Liver (tissue), 9 donors: ENCODE results near the gene SMIM13. TPM values are rescaled to one million over a fixed set of nuclear protein-coding genes. Genes with fewer than 3 reads are reported as not detected.

Experiments
- DNase-seq: peaks from one replicate; pipeline ENCODE4 v3.0.0-alpha.2; 2017; ENCODE audit warnings: low spot score
- H3K27ac ChIP-seq, 2 donors: one replicate each; pipeline ENCODE4 v1.7.0; 2013; ENCODE audit warnings: inconsistent platforms in 2 of 2, low read length in 2 of 2, control low read depth in 1 of 2, low read depth in 1 of 2, mild to moderate bottlenecking in 1 of 2
- H3K27me3 ChIP-seq, 4 donors: one replicate each; pipeline versions ENCODE4 v1.6.1 to v1.7.0; 2013; ENCODE audit warnings: low read length in 3 of 4, inconsistent platforms in 1 of 4, mild to moderate bottlenecking in 1 of 4, moderate library complexity in 1 of 4; ENCODE audit not compliant: control insufficient read depth in 4 of 4, insufficient read depth in 4 of 4
- H3K36me3 ChIP-seq, 4 donors: one replicate each; pipeline versions ENCODE4 v1.6.1 to v1.7.0; 2013; ENCODE audit warnings: low read length in 3 of 4, mild to moderate bottlenecking in 3 of 4, low read depth in 1 of 4, moderate library complexity in 1 of 4; ENCODE audit not compliant: control insufficient read depth in 4 of 4, insufficient read depth in 3 of 4
- H3K4me1 ChIP-seq, 4 donors: one replicate each; pipeline versions ENCODE4 v1.6.1 to v1.7.0; 2013; ENCODE audit warnings: low read length in 3 of 4, mild to moderate bottlenecking in 3 of 4, moderate library complexity in 1 of 4; ENCODE audit not compliant: control insufficient read depth in 4 of 4, insufficient read depth in 4 of 4
- H3K4me3 ChIP-seq, 3 donors: one replicate each; pipeline versions ENCODE4 v1.6.1 to v1.7.0; 2013; ENCODE audit warnings: low read length in 3 of 3, control low read depth in 1 of 3, low read depth in 1 of 3, mild to moderate bottlenecking in 1 of 3
- H3K9ac ChIP-seq, 2 donors: one replicate each; pipeline ENCODE4 v1.7.0; 2013; ENCODE audit warnings: low read length in 2 of 2, mild to moderate bottlenecking in 2 of 2, moderate library complexity in 2 of 2, control low read depth in 1 of 2, low read depth in 1 of 2
- H3K9me3 ChIP-seq, 4 donors: one replicate each; pipeline versions ENCODE4 v1.6.1 to v1.7.0; 2013; ENCODE audit warnings: low read length in 3 of 4; ENCODE audit not compliant: control insufficient read depth in 4 of 4
- EGR1 ChIP-seq, 2 donors: IDR thresholded peaks; 2 replicates each; pipeline ENCODE4 v1.6.1; 2016 to 2018; ENCODE audit warnings: antibody characterized with exemption in 2 of 2, low read depth in 2 of 2
- FOXA1 ChIP-seq: IDR thresholded peaks from 2 replicates; pipeline ENCODE4 v1.6.1; 2016; ENCODE audit warnings: antibody characterized with exemption
- FOXA2 ChIP-seq: IDR thresholded peaks from 2 replicates; pipeline ENCODE4 v1.6.1; 2016; ENCODE audit warnings: antibody characterized with exemption
- GABPA ChIP-seq, 2 donors: IDR thresholded peaks in 1 of 2; conservative IDR thresholded peaks in 1 of 2; 2 replicates each; pipeline ENCODE4 v1.6.1; 2016; ENCODE audit warnings: antibody characterized with exemption in 2 of 2, mild to moderate bottlenecking in 1 of 2, moderate library complexity in 1 of 2
- HNF4A ChIP-seq, 2 donors: conservative IDR thresholded peaks; 2 replicates each; pipeline ENCODE4 v1.6.1; 2016; ENCODE audit warnings: antibody characterized with exemption in 2 of 2, mild to moderate bottlenecking in 2 of 2
- HNF4G ChIP-seq: IDR thresholded peaks from 2 replicates; pipeline ENCODE4 v1.6.1; 2016; ENCODE audit warnings: antibody characterized with exemption
- MAX ChIP-seq: IDR thresholded peaks from 2 replicates; pipeline ENCODE4 v1.6.1; 2016; ENCODE audit warnings: antibody characterized with exemption
- NR2F2 ChIP-seq: IDR thresholded peaks from 2 replicates; pipeline ENCODE4 v1.6.1; 2016; ENCODE audit warnings: antibody characterized with exemption
- RAD21 ChIP-seq, 2 donors: IDR thresholded peaks; 2 replicates each; pipeline ENCODE4 v1.6.1; 2016; ENCODE audit warnings: antibody characterized with exemption in 2 of 2, mild to moderate bottlenecking in 2 of 2
- REST ChIP-seq: IDR thresholded peaks from 2 replicates; pipeline ENCODE4 v1.6.1; 2016; ENCODE audit warnings: antibody characterized with exemption, mild to moderate bottlenecking
- TAF1 ChIP-seq: conservative IDR thresholded peaks from 2 replicates; pipeline ENCODE4 v1.6.1; 2016; ENCODE audit warnings: antibody characterized with exemption, mild to moderate bottlenecking
- YY1 ChIP-seq: IDR thresholded peaks from 2 replicates; pipeline ENCODE4 v1.6.1; 2016; ENCODE audit warnings: antibody characterized with exemption, mild to moderate bottlenecking
- ZBTB33 ChIP-seq: IDR thresholded peaks from 2 replicates; pipeline ENCODE4 v1.6.1; 2016; ENCODE audit warnings: antibody characterized with exemption
- WGBS: extraction: QIAGEN DNeasy Blood & Tissue Kit; methylation state at CpG from one replicate; pipeline ENCODE4 v1.1.7; 2013; 5-methylcytosine and 5-hydroxymethylcytosine counted together
- polyA plus RNA-seq, 2 donors: library from polyadenylated mRNA; stranded (reverse) in 1 of 2; unstranded in 1 of 2; fragments of 200-250 nt in 1 of 2; fragments of >200 nt in 1 of 2; fragmentation: Nextera tagmentation in 1 of 2; extraction: Ambion mirVana in 1 of 2; gene quantifications; one replicate each; pipeline versions ENCODE4 v1.2.1 to v1.2.3, GENCODE V29; 2013 to 2015
- total RNA-seq, 2 donors: library from RNA; depleted of rRNA; stranded (reverse); fragments of >200 nt; gene quantifications; one replicate each; pipeline ENCODE4 v1.2.3, GENCODE V29; 2014
- TF ChIP-seq, protein P1 (sequence below): fragments of 150-350 bp; IDR thresholded peaks from 2 replicates; pipeline ENCODE4 v1.5.1; 2017; ENCODE audit warnings: improper control_type of control experiment, low read depth, low read length; ENCODE audit not compliant: missing input control
- donor health status: healthy.
- donor health status: healthy.
- donor health status: healthy.
- donor health status: healthy.
- donor health status: healthy.

The SMIM13 gene
- total and polyA plus RNA-seq, 4 donors, result 2.8 to 9.0 (median 5.8) TPM

GRCh38 chr6:11080296-11080695, 13.3 kb upstream of the SMIM13 start:
- no peak for TF ChIP-seq HNF4G
- TF ChIP-seq NR2F2, result no peak
- TF ChIP-seq, protein P1, sequence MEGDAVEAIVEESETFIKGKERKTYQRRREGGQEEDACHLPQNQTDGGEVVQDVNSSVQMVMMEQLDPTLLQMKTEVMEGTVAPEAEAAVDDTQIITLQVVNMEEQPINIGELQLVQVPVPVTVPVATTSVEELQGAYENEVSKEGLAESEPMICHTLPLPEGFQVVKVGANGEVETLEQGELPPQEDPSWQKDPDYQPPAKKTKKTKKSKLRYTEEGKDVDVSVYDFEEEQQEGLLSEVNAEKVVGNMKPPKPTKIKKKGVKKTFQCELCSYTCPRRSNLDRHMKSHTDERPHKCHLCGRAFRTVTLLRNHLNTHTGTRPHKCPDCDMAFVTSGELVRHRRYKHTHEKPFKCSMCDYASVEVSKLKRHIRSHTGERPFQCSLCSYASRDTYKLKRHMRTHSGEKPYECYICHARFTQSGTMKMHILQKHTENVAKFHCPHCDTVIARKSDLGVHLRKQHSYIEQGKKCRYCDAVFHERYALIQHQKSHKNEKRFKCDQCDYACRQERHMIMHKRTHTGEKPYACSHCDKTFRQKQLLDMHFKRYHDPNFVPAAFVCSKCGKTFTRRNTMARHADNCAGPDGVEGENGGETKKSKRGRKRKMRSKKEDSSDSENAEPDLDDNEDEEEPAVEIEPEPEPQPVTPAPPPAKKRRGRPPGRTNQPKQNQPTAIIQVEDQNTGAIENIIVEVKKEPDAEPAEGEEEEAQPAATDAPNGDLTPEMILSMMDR, result no peak
- TF ChIP-seq TAF1, result no peak
- TF ChIP-seq EGR1 (IDR thresholded peaks at IDR 0.05; ENCODE audit: low read depth in 2 of 2), result no peak
- no peak for TF ChIP-seq GABPA (IDR thresholded peaks at IDR 0.05 in 1 of 2, conservative IDR thresholded peaks at IDR 0.05 in 1 of 2)
- no peak for TF ChIP-seq RAD21 (IDR thresholded peaks at IDR 0.05)
- no peaks in the 10 kb centered on the region for H3K27me3 ChIP-seq
- DNase-seq, result no peak
- no peak overlapping the region for H3K4me3 ChIP-seq
- no peak overlapping the region for H3K9ac ChIP-seq
- WGBS, result 77% methylated on average over 3 of the region's 3 CpGs
- no peak overlapping the region for H3K27ac ChIP-seq
- H3K9me3 ChIP-seq, result no peaks in the 10 kb centered on the region
- H3K4me1 ChIP-seq, result no peaks in the 10 kb centered on the region
- H3K36me3 ChIP-seq, result no peaks in the 10 kb centered on the region

DNA sequence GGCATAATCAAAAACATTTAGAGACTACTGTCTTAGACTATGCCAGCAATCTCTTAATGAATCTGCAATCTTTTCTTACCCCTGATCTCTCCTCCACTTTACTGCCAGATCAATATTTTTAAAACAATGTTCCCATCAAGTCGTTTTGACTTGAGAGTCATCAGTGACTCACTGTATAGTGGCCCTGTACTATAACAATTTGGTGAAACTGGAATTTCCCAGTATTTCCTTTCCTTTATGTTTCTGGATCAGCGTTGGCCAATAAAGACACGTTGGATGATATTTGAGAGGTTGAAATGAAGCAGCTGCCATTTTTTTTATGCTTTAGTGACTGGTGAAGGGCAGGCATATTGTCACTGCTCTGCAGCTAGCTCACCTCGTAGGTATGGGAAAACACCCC, 10.1 kb upstream of the SMIM13 start:
- no peaks in the 10 kb centered on the region for H3K27me3 ChIP-seq
- TF ChIP-seq EGR1 (IDR thresholded peaks at IDR 0.05; ENCODE audit: low read depth in 2 of 2) (no peak), FOXA1 (no peak), NR2F2 (no peak), REST (no peak), FOXA2 (no peak), YY1 (no peak), ZBTB33 (no peak), MAX (no peak), GABPA (IDR thresholded peaks at IDR 0.05 in 1 of 2, conservative IDR thresholded peaks at IDR 0.05 in 1 of 2) (no peak), HNF4A (conservative IDR thresholded peaks at IDR 0.05) (no peak), RAD21 (IDR thresholded peaks at IDR 0.05) (no peak), HNF4G (no peak)
- TF ChIP-seq, protein P1, result no peak
- no peak overlapping the region for H3K27ac ChIP-seq
- H3K4me3 ChIP-seq, result no peak overlapping the region
- H3K9me3 ChIP-seq, result no peaks in the 10 kb centered on the region
- DNase-seq, result no peak
- no peaks in the 10 kb centered on the region for H3K36me3 ChIP-seq
- WGBS, result 80% methylated on average over 4 of the region's 4 CpGs
- no peak overlapping the region for H3K9ac ChIP-seq
- no peaks in the 10 kb centered on the region for H3K4me1 ChIP-seq
